B cell (primary cell): ENCODE results near the gene WDR11. TPM values are rescaled to one million over a fixed set of nuclear protein-coding genes. Genes with fewer than 3 reads are reported as not detected.

Experiments used
- ATAC-seq: fragments of 200-7000 bp; cut with Tn5 transposase; one replicate; pipeline ENCODE4 v1.10.0; 2021; ENCODE audit warnings: low read depth, mild to moderate bottlenecking, moderate number of reproducible peaks, moderate library complexity
- CTCF ChIA-PET: fragments of 350-600 bp; sonication (Branson Sonifier 250); formaldehyde crosslinking; loops from one replicate; lab custom pipeline; 2021; ENCODE audit warnings: antibody characterized with exemption, inconsistent platforms; lab: Charles Lee
- POLR2A ChIA-PET: fragments of 350-600 bp; sonication (Branson Sonifier 250); formaldehyde crosslinking; loops from one replicate; lab custom pipeline; 2021; ENCODE audit warnings: antibody characterized with exemption; lab: Charles Lee
- DNase-seq: peaks from one replicate; pipeline ENCODE4 v3.0.0; 2013
- H2AFZ ChIP-seq: 2 replicates; pipeline ENCODE4 v1.6.1; 2012; ENCODE audit warnings: mild to moderate bottlenecking, low read depth, low read length; ENCODE audit not compliant: insufficient read depth, poor library complexity, severe bottlenecking
- H3K27ac ChIP-seq, 2 donors: 1 replicate in 1 of 2; 2 replicates in 1 of 2; pipeline ENCODE4 v1.5.1; 2012 to 2013; ENCODE audit warnings: low read length in 2 of 2, mild to moderate bottlenecking in 2 of 2, moderate library complexity in 1 of 2
- H3K27me3 ChIP-seq, 4 experiments: fragments of 200-600 bp in 1 of 4; sonication (generic) in 1 of 4; replicated peaks in 1 of 4; 1 replicate in 2 of 4; 2 replicates in 2 of 4; pipeline versions ENCODE4 v1.6.1 to v1.7.0; 2013 to 2016; ENCODE audit warnings: low read length in 3 of 4, mild to moderate bottlenecking in 2 of 4, mixed read lengths in 1 of 4, moderate library complexity in 1 of 4; ENCODE audit not compliant: insufficient read depth in 4 of 4, control insufficient read depth in 3 of 4; ENCODE audit errors: control extremely low read depth in 1 of 4
- H3K36me3 ChIP-seq, 2 experiments: replicated peaks in 1 of 2; 1 replicate in 1 of 2; 2 replicates in 1 of 2; pipeline versions ENCODE4 v1.6.1 to v1.7.1; 2013; ENCODE audit warnings: low read length in 1 of 2; ENCODE audit not compliant: insufficient read depth in 2 of 2, control insufficient read depth in 1 of 2; ENCODE audit errors: control extremely low read depth in 1 of 2, extremely low read depth in 1 of 2
- H3K4me1 ChIP-seq, 2 donors: fragments of 200-600 bp in 1 of 2; sonication (generic) in 1 of 2; 1 replicate in 1 of 2; 2 replicates in 1 of 2; pipeline versions ENCODE4 v1.5.1 to v1.6.1; 2013 to 2017; ENCODE audit warnings: low read length in 2 of 2; ENCODE audit not compliant: control insufficient read depth in 2 of 2, insufficient read depth in 2 of 2
- H3K4me2 ChIP-seq: replicated peaks from 2 replicates; pipeline ENCODE3; 2012; ENCODE audit warnings: mild to moderate bottlenecking, low read depth, low read length; ENCODE audit not compliant: poor library complexity, severe bottlenecking
- H3K4me3 ChIP-seq, 5 experiments: fragments of 200-600 bp in 1 of 5; sonication (generic) in 1 of 5; 1 replicate in 3 of 5; 2 replicates in 2 of 5; pipeline versions ENCODE4 v1.5.1 to v1.7.0; 2011 to 2016; ENCODE audit warnings: low read length in 4 of 5, mild to moderate bottlenecking in 4 of 5, low read depth in 2 of 5, control low read depth in 1 of 5, moderate library complexity in 1 of 5; ENCODE audit not compliant: insufficient read depth in 1 of 5; ENCODE audit errors: control extremely low read depth in 1 of 5, extremely low read depth in 1 of 5
- H3K79me2 ChIP-seq: fragments of 200-600 bp; sonication (generic); one replicate; pipeline ENCODE4 v1.6.0; 2016; ENCODE audit warnings: low read length; ENCODE audit not compliant: control insufficient read depth, insufficient read depth
- H3K9ac ChIP-seq: fragments of 200-600 bp; sonication (generic); 2 replicates; pipeline ENCODE4 v1.6.1; 2017; ENCODE audit warnings: mild to moderate bottlenecking, low read length, moderate library complexity
- H3K9me3 ChIP-seq, 3 donors: one replicate each; pipeline versions ENCODE4 v1.6.1 to v1.7.1; 2013; ENCODE audit warnings: low read length in 2 of 3; ENCODE audit not compliant: control insufficient read depth in 2 of 3, insufficient read depth in 1 of 3; ENCODE audit errors: control extremely low read depth in 1 of 3
- H4K20me1 ChIP-seq: 2 replicates; pipeline ENCODE4 v1.6.0; 2012; ENCODE audit warnings: mild to moderate bottlenecking, low read length; ENCODE audit not compliant: insufficient read depth, control insufficient read depth, poor library complexity, severe bottlenecking
- H3K27ac Mint-ChIP-seq: one replicate; pipeline ENCODE4 v1.8.0; 2021; ENCODE audit warnings: mixed read lengths
- H3K27me3 Mint-ChIP-seq: one replicate; pipeline ENCODE4 v1.8.0; 2021; ENCODE audit warnings: mixed read lengths
- H3K4me1 Mint-ChIP-seq: one replicate; pipeline ENCODE4 v1.8.0; 2021; ENCODE audit warnings: mixed read lengths
- H3K4me3 Mint-ChIP-seq: one replicate; pipeline ENCODE4 v1.8.0; 2021; ENCODE audit warnings: mixed read lengths
- H3K9me3 Mint-ChIP-seq: one replicate; pipeline ENCODE4 v1.8.0; 2022; ENCODE audit warnings: mixed read lengths; ENCODE audit not compliant: insufficient read depth
- EZH2 ChIP-seq: IDR thresholded peaks from 2 replicates; pipeline ENCODE4 v1.6.1; 2012; ENCODE audit warnings: borderline replicate concordance, low read depth, mild to moderate bottlenecking, moderate library complexity, low read length; ENCODE audit not compliant: insufficient read depth, poor library complexity, severe bottlenecking
- WGBS: methylation state at CpG from one replicate; pipeline ENCODE4 v1.1.5; 2013; ENCODE audit warnings: missing lambda C conversion rate; ENCODE audit not compliant: insufficient coverage; 5-methylcytosine and 5-hydroxymethylcytosine counted together
- intact Hi-C: fragments of 100-400 bp; cut with micrococcal nuclease; formaldehyde crosslinking; loops from one replicate; pipeline ENCODE4 v1.10.0; 2022
- polyA plus RNA-seq: library from polyadenylated mRNA; depleted of rRNA; stranded (reverse); fragments of >200 nt; gene quantifications from 2 replicates; pipeline ENCODE4 v1.2.3, GENCODE V29; 2012
- total RNA-seq, 2 donors: library from RNA; stranded (reverse); fragments of 120-200 nt in 1 of 2; gene quantifications; 1 replicate in 1 of 2; 2 replicates in 1 of 2; pipeline versions ENCODE4 v1.2.3 to v1.2.4, GENCODE V29; 2013 to 2022
- TF ChIP-seq, protein P1 (sequence below): fragments of 200-600 bp; IDR thresholded peaks from one replicate; pipeline ENCODE4 v1.8.0; 2022; ENCODE audit warnings: antibody characterized with exemption, mild to moderate bottlenecking

The WDR11 gene
- total and polyA plus RNA-seq, 2 donors (not counting 1 experiment from before 2014, with no cell fraction given): 94.4 to 230 TPM

DNA sequence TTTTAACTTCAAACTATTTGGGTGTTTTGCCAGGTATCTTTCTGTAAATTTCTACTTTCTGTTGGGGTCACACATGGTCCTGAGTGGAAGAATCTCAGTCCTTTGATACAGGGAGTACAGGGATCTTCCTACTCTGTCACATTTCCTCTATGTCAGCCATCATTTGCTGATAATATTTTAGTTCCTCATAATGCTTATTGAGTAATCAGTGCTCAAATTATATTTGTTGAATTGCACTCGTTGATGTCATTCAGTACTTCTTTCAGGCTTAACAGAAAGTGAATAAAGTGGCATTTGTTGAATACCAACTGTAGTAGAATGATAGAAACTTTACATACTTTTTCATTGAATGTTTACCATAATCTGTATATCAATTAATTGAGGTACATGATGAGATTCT, 31.9 kb downstream of the WDR11 start:
- no peak overlapping the region for H3K27ac Mint-ChIP-seq

DNA sequence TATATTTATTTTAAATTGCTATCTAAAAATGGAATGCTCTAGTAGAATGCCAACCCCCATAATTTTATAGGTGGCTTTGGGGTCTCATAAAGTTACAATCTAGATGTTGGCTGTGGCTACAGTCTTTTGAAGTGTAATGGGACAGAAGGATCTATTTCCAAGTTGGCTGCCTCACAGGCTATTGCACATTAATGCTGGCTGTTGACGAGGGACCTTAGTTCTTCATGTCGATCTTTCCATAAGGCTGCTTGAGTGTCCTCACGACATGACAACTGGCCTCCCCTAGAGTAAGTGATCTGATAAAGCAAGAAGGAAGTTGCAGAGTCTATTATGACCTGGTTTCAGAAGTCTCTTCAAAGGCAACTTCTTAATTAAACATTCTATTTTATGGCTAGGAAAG, 36.3 kb downstream of the WDR11 start:
- Histone ChIP-seq H3K79me2 (no peaks in the 10 kb centered on the region), H3K9me3 (no peaks in the 10 kb centered on the region), H2AFZ (no peak overlapping the region), H4K20me1 (no peaks in the 10 kb centered on the region), H3K4me3 (no peak overlapping the region), H3K9ac (no peak overlapping the region), H3K27ac (no peak overlapping the region), H3K36me3 (peaks cover 6 to 70% of the 10 kb centered on the region in 2 experiments), H3K4me1 (no peaks in the 10 kb centered on the region), H3K4me2 (no peak overlapping the region), H3K27me3 (no peaks in the 10 kb centered on the region)
- WGBS: no CpG with 5 or more reads among the region's 3 CpGs
- DNase-seq (no peak), ATAC-seq (no peak)
- H3K9me3 Mint-ChIP-seq: peaks cover 2% of the 10 kb centered on the region
- no peaks in the 10 kb centered on the region for H3K27me3 Mint-ChIP-seq
- CTCF ChIA-PET: no interaction called here
- POLR2A ChIA-PET: no interaction called here
- no peak overlapping the region for H3K4me3 Mint-ChIP-seq
- no peak for TF ChIP-seq EZH2
- TF ChIP-seq, protein P1, sequence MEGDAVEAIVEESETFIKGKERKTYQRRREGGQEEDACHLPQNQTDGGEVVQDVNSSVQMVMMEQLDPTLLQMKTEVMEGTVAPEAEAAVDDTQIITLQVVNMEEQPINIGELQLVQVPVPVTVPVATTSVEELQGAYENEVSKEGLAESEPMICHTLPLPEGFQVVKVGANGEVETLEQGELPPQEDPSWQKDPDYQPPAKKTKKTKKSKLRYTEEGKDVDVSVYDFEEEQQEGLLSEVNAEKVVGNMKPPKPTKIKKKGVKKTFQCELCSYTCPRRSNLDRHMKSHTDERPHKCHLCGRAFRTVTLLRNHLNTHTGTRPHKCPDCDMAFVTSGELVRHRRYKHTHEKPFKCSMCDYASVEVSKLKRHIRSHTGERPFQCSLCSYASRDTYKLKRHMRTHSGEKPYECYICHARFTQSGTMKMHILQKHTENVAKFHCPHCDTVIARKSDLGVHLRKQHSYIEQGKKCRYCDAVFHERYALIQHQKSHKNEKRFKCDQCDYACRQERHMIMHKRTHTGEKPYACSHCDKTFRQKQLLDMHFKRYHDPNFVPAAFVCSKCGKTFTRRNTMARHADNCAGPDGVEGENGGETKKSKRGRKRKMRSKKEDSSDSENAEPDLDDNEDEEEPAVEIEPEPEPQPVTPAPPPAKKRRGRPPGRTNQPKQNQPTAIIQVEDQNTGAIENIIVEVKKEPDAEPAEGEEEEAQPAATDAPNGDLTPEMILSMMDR: no peak
- no peaks in the 10 kb centered on the region for H3K4me1 Mint-ChIP-seq
- intact Hi-C loops: no loop called here
- no peak overlapping the region for H3K27ac Mint-ChIP-seq

More for the DNA sequence above, 31.9 kb downstream of the WDR11 start:
- Mint-ChIP-seq H3K4me3 (no peak overlapping the region), H3K4me1 (no peaks in the 10 kb centered on the region), H3K27me3 (no peaks in the 10 kb centered on the region), H3K9me3 (no peaks in the 10 kb centered on the region)
- ATAC-seq (no peak), DNase-seq (no peak)
- H3K27me3 ChIP-seq: no peaks in the 10 kb centered on the region
- no peak overlapping the region for H3K4me3 ChIP-seq
- peaks cover 3 to 50% of the 10 kb centered on the region in 2 experiments for H3K36me3 ChIP-seq
- no peaks in the 10 kb centered on the region for H4K20me1 ChIP-seq
- no peak overlapping the region for H3K27ac ChIP-seq
- H3K4me2 ChIP-seq: no peak overlapping the region
- no CpG with 5 or more reads among the region's 1 CpG for WGBS
- CTCF ChIA-PET: no interaction called here
- POLR2A ChIA-PET: no interaction called here
- intact Hi-C loops: no loop called here
- no peaks in the 10 kb centered on the region for H3K4me1 ChIP-seq
- no peaks in the 10 kb centered on the region for H3K9me3 ChIP-seq
- no peak overlapping the region for H2AFZ ChIP-seq
- no peaks in the 10 kb centered on the region for H3K79me2 ChIP-seq
- TF ChIP-seq, protein P1: no peak
- no peak for TF ChIP-seq EZH2
- no peak overlapping the region for H3K9ac ChIP-seq
